Activated CD8-positive, alpha-beta memory T cell treated with anti-CD3 and anti-CD28 coated beads, Interleukin-2, amount 50 U/mL, for 4 hours (primary cell): ENCODE measurements around the gene MGLL.
A peak's percentile ranks its signal among the peaks of the same experiment; 100 is the strongest.

ENCODE experiments used
- DNase-seq: peaks from one replicate; pipeline ENCODE4 v3.0.0-alpha.2; 2020

MGLL gene

DNA sequence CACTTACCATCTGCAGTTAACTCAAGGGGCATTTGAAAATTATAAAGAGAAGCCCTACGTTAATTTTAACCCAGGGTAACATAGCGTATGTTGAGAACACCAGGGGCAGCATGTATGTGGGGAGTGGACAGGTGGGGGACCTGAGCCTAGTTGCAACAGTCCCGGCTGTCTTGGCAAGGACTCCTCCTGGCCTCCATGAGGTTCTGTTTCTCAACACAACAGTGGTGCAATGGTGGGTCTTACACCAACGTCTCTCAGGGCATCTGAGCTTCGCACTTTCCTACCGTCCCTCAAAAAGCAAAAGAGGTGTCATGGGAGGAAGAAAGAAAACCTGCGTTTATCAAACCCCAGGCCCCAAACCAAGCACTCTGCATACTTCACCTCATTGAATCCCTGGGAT, 50.6 kb downstream of the MGLL start:
- DNase-seq, result no peak

DNA sequence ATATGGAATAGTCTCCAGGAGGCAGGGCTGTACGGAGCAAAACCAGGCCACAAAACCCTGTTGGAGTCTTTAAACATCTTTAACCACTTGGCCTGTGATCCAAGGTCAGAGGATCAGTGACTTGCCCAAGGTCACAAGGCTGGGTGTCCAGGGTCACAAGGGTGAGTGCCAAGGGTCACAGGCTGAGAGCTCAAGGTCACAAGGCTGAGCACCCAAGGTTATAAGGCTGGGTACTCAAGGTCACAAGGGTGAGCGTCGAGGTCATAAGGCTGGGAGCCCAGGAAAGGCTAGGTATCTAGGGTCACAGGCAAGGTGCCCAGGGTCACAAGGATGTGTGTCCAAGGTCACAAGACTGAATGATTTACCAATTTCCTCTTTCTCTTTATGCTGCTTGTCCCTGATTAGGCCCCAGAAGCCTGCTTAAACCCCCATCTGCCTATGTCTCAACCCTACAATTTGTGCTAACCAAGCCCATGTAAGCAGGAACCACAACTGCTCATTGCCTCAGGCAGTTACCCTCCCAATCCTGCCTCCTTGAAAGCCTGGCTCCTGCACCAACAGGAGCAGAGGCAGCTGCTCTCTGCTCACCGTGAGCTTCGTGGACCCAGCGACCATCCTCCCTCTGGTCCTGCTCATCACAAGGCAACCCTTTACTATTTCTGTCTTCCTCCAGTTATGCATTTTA, 51.5 kb downstream of the MGLL start:
- DNase-seq, result no peak

DNA sequence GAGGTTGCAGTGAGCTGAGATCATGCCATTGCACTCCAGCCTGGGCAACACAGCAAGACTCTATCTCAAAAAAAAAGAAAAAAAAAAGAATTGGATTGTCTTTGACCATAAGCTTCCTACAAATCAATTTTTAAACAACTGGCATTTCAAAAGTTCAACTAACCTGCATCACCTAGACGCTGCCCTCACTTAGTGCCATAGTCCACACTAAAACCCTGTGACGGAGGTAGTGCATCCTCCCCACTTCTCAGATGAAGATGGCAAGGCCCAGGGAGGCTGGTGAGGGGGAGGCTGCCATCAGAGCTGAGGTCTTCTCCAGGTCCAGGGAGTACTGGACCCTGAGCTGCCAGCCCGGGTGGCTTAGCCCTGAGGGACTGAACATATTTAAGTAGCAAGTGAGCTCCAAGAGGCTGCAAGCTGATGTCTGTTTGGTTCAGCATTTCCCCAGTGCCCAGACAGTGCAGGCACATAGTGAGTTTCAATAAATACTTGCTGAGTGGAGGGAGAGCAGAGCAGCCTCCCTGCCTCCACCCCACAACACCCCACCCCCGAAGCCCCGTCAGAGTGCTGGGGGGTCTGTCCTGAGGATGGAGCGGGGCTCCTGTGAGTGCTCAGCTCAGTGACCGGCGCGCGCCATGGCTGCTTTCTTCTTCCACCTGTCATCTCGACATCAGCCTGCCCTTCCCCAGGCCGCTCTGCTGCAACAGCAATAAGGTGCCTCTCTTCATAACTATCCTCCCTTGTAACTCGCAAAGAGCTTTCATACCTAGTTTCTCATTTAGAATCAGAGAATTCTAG, 52.8 kb downstream of the MGLL start:
- no peak for DNase-seq

DNA sequence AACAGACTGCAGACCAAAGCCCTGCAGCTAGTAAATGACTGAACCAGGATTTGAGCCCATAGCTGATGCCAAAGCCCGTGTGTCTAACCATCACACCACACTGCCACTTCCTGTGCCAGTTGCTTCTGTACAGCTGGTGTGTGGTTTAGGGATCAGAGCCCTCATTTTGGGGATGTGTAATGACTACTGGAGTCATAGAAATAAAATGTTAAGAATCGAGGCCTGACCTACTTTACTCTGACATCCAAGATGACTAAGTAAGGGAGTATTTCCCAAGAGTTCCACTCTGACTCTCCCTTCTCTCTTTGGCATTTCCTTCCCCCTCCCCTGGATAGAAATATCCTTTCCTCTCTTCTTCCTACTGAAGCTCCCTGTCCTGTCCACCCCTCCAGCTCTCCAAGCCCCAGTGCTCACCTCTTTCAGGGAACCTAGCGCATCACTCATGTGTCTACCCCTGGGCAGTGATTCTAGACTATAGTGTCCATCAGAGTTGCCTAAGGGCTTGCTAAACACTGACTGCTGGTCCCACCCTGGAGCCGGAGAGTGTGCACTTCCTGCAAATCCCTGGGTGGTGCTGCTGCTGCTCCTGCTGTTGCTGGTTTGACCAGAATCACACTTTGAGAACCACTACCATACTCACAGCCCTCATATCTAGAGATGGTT, 53.8 kb downstream of the MGLL start:
- DNase-seq, result no peak

DNA sequence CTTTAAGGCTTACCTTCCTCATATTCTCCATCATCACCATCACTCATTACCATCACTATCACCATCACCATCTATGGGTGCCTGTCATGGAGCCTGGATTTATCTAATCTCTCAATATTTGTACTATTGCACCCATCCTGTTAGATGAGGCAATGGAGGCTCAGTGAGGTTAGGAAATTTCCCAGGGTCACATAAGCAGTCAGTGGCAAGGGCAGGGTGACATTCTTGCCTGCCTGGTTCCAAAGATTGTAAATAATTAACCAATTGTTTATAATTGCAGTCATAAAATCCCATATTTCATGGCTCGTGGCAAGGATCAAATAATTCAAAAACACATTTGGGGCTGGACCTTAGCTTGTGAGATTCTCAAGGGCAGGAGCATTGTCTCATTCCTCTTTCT, 55.2 kb downstream of the MGLL start:
- no peak for DNase-seq

DNA sequence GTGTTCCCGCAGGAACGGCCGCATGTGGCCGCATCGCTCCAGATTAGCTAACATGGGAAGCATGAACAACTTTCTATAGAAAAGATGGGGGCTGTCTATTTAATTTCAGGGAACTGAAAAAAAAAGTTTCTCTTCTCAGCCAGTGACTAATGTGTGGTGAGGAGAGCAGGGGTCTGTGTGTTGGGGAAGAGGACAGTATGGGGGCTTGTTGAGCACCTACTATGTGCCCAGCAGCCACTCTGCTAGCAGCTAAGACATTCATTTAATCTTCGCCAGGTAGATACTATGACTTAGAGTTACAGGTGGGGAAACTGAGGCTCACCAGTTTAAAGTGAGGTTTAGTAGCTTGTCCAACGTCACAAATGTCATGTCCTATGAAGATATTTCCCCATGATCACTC, 56.6 kb downstream of the MGLL start:
- no peak for DNase-seq

DNA sequence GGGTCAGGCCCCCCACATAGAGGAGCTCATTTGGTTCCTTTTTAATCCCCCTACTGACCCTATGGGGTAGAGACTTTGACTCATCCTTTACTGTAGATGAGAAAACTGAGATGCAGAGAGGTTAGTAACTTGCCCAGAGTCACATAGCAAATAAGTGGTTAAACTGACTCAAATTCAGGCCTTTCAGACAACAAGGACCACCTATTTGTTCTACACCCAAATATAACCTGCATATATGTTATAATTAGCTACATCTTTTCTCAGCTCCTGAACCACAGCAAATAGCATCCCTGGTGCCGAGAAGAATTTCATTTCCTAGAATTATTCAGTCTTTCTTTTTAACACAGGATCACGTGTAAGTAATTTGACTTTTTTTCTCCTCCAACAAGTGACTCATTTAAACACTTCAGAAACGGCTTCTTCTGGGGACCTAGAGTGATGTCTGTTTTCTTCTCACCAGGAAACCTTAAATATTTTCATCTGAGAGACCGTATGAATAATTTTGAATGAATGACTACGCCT, 57.4 kb downstream of the MGLL start:
- DNase-seq, result no peak

DNA sequence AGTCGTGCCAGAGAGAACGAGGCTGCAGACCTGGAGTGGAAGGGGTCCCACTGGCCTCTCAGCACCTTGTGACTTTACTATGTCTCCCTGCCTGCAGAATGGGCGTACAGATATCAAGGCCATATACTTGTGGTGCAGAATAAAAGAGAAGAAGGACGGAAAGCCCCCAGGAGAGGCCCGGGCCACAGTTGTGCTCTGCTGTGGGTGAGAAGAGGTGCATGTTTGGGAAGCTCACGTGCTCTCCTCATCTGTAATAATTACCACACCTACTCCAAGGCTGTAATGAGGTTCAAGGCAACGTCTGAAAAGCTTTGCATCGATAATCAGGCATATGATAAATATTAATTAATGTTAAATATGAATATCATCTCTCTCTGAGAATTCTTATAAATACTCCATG, 58.0 kb downstream of the MGLL start:
- no peak for DNase-seq

DNA sequence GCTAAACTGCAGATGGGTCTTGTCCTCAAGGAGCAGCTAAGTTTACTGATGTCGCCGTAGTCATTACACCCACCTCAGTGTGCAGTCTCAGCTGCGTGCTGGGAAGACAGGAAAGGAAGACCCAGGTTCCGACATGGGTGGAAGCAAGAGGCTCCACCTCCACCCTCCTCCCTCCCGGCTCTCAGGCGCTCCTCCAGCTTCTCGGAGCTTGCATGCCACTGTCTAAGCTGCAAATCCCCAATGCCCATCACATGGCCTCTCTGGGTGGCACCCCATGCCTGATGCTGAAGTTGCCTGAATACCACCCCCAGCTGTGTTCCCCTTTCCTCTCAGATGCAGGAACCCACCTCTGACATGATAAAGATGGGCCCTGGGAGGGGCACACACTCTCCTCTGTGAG, 58.5 kb downstream of the MGLL start:
- DNase-seq, result no peak

DNA sequence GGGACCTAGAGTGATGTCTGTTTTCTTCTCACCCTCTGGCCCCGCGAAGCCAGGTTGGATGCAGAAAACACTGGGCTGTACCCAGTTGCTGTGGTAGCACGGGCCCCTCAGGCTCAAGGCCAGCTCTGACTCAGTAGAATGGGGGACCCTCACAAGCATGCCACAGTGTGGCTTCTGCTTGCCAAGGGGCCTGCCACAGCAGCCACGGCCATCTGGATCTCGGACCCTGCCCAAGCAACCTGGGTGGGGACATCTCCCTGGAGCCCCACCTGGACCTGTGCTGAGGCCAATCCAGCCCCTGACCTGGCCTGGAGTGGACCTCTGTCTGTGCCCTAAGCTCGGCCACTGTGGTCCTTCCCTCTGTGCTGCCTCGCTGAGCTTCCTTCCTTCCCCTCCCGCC, 59.0 kb downstream of the MGLL start:
- DNase-seq, result no peak

DNA sequence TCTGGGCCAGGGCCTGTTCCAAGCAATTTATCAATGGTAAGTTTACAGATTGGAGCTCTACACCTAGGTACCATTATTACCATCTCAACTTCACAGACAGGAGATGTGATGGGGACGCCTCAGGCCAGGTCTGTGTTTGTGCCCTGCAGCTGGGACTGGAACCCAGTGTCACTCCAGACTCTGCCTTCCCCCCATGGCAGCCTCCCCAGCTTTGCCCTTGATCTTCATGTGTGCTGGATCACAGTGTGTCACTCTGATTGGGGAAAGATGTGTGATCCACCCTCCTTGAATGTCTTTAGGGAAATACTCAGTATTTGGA, 59.6 kb downstream of the MGLL start:
- DNase-seq, result no peak

DNA sequence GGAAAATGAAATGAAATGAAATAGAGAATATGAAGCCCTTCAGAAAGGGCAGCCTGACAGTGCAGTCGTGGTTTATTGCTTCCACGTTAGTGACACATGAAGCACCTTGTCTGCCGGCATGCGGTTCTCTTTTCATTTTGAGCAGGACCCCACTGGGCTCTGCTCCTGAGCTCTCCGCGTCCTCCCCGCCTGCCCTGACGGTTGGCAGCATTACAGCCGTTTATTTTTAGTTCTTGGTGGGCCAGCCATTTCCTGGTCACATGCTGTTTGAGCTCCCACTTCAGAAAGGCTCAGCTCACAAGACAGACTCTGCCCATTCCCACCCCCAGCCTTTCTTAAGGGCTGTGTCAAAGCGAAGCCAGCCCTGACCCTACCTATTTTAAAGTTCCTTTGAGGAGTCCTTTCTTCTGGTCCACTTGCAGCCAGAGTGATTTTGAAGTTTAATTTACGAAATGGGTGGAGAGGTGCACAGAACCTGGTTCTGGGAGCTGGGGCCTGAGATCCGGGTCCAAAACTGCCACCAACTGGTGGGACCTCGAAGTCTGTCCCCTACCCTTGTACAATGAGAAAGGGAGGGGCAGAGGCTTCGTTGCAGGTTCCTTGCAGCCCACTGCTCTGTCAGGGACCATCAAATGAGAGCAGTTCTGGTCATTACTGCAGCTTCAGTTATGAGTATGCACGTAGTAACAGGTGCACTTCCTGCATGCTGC, 60.1 kb downstream of the MGLL start:
- DNase-seq, result no peak

DNA sequence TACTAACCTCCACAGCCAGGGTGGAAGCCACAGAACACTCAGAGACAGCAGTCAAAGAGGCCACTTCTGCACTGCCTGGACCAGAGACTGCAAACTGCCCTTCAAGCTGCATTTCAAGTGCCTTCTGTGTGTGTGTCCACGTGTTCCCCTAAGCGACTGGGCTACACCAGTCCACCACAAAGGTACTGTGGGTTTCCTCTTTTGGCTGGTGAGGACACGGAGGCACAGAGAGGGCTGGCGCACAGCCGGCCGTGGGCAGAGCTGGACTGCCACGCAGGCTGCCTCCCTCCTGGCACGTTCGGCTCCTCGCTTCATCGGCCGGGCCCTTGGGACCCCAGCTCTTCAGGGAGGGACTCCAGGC, 60.9 kb downstream of the MGLL start:
- DNase-seq, result no peak

DNA sequence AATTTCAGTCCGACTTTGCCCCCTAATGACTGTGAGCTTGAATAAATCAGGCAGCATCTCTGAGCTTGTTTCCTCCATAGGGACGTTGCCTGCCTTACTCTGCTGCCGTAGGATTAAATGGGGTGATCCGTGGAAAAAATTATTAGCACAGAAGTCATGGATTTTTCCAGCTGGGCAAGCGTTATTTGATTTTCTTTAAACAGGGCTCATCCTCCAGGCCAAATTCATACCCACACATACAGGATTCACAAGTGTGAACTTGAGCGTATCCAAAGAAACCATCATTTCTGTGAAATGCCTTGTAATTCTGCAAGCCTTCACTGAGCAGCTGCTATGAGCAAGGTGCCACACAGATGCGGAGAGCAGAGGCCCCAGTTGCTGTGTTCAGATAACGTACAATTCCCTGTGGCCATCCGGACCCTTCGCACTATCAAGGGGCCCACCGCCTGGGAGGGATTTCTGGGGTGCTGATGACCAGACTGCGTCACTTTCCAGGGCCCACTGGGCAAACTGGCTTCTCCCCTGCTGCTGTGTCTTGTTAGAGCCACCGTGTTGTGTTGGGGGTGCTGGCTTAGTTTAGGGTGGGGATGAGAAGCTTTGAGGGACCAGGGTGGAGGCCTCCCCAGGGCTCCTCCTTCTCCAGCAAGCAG, 61.4 kb downstream of the MGLL start:
- DNase-seq, result no peak

DNA sequence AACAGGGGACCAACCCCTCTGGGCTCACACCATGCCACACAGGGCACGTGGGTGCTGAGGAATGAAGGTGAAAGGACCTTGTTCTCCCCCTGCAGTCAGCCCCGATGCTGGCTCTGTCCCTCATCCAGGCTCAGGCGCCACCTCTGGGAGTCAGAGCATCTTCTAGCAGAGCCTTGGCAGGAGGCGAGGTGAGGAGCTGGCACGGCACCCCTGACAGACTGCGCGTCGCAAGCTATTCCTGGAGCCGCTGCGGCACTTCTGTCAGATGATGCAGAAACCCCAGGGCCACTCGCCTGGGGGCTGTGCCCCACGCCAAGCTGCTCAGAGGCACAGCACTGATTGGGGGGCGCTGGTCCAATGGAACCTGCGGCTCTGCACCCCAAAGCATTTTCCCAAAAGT, 62.0 kb downstream of the MGLL start:
- no peak for DNase-seq

DNA sequence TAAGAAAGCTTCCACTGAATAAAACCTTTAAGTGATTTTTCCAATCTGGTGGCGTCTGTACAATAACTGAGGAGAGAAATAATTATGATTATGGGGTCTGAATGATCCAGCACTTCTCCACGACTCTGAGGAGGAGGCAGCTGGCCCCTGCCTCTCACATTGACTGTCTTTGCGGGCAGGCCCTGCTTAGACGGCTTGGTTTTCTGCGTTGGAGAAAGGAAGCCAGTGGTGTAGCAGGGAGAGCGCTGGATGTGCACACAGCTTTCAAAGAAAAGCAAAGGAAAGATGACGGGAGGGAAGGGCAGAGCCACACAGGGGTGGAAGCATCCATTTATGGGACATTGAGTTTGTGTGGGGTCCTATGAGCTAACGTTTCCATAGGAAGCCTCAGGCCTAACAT, 62.5 kb downstream of the MGLL start:
- no peak for DNase-seq

DNA sequence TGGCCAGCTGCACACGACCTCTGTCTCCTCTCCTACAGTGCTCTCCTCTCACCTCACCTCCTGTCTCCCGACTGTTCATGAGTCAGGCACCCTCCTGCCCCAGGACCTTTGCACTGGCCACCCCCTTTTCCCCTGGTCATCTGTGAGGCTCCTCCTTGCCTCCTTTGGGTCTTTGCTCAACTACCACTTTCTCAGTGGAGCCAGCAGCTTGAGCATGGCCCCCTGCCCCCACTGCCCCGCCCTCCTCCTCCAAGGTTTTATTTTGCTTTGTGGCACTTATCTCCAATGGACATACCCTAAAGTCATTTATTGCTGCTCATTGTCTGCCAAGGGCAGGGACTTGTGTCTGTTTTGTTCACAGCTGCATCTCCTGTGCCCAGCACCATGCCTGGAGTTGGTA, 64.3 kb downstream of the MGLL start:
- DNase-seq, result no peak

DNA sequence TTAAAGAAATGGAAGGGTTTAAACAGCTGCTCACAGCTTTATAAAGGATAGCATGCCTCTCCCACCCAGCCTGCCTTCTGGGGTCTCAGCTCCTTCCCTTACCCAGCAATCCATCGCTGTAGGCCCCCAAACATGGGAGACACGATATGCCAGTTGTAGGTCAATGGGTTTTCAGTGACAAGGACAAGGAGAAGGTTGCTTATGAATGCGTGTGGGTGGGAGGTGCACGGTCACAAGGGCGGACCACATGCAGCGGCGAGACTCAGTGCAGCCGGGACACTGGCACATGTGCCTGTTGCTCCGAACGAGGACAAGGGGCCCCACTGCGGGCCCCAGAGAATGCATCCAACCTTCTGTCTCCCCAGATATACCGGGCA, 67.0 kb downstream of the MGLL start:
- DNase-seq, result no peak

DNA sequence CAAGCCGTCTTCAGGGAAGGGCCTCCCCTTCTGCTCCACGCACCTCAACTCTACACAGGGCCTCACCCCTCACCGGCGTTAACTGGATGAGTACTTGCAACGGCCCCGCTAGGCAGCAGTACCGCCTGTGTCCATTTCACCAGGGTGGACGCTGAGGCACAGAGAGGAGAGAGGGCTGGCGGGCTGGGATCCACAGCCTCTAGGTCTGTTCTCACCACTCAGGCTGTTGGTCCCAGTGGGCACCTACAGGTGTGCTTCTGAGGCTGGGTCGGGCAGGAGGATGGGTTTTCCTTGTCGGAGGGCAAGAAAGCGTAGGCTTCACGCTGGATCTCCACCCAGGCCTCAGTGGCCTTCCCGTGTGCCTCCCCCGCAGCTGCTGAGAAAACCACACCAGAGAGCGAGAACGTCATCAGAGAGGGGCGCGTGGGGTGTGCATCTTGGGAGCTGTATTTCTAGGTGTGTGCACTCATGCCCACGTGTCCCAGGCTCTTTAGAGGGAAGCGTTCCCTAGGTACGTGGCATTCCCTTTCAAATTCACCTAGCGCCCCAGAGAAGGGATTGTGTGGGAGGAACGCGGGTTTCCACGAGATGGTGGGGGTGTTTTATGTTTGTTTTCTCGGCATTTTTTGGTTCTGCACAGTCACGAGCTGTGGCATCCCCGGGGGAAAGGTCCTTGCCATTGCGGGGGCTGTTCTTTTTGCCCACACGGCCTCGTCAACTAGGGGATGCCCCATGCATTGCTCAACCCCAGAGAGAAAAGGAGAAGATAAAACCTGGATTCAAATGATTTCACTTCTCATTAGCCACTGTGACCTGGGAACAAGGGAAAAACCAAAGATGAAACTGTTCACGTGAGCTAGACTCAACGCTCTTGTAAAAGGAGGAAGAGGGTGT, 67.7 kb downstream of the MGLL start:
- peak; percentile 39 for DNase-seq

DNA sequence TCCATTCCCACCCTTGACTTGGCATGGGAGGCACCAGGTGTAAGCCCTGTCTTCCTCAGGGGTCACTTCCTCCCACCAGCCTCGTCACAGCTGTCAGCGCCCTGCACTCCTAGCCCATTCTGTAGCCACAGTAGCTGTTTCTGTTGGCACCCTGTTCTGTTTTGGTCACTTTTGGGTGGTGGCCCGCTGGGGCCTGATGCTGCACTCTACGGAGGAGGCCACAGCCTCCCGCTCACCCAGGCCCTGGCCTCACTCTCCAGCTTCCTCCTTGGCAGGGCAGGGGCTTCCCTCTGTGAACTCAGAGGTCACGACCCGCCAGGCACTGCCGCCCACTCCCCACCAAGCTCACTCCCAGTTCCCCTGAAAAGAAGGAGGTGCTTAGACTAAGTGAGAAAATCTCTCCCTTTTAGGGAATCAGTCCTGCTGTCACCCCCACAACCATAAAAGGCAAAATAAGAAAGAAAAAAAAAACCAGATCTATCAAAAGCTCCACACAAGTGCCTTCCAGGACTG, 68.4 kb downstream of the MGLL start:
- no peak for DNase-seq

DNA sequence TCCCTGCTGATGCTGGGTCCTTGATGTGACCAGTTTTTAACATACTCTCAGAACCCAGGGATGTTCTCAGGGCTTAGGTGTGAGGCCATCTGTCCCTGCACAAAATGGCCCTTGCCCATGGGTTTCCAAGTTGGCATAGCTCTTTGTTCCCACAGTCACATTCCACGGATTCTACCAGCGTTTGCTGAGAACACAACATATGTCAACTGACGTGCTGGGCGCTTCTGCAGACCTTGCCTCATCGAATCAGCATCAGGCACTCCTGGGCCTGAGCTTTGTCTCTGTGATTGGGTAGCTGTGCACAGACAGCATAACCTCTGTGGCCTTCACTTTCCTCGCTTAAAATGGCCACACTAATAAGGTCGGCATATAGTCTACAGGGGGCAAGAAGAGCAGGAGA, 69.0 kb downstream of the MGLL start:
- DNase-seq, result no peak

DNA sequence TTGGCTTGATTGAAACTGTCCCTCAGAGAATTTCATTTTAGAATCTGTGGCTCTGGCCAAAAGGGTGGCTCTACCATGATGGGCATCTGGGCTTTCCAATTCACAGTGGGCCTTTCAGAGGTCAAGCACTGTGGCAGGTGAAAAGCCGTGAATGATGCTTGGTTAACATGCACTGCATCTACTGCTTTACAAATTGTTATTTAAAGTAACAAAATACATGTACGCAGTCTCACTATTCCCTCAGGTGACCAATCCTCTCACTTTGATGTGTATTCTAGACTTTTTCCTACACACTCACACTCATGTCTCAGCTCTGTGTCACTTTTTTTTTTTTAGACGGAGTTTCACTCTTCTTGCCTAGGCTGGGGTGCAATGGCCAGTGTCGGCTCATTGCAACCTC, 70.5 kb downstream of the MGLL start:
- no peak for DNase-seq
